ENCODE results near the gene ZAP70.

GRCh38 chr2:97688062-97688827, 25.1 kb upstream of the ZAP70 start:
- TF ChIP-seq CTCF (IDR thresholded peaks at IDR 0.05) (no peak), POLR2AphosphoS5 (IDR thresholded peaks at IDR 0.05; ENCODE audit: low read depth, low read length) (no peak), REST (IDR thresholded peaks at IDR 0.05; ENCODE audit: insufficient read depth in 1 of 2, low read depth in 2 of 2, low read length in 1 of 2) (no peak), SIN3A (IDR thresholded peaks at IDR 0.05; ENCODE audit: borderline replicate concordance, insufficient read depth, low read depth, low read length) (no peak)
